Measurements from ENCODE around the gene ZDHHC16. TPM values are rescaled to one million over a fixed set of nuclear protein-coding genes. Genes with fewer than 3 reads are reported as not detected.
A peak's percentile ranks its signal among the peaks of the same experiment; 100 is the strongest.

Gene ZDHHC16
- total RNA-seq, 1 donor from 2014 or later: 25.5 TPM

DNA sequence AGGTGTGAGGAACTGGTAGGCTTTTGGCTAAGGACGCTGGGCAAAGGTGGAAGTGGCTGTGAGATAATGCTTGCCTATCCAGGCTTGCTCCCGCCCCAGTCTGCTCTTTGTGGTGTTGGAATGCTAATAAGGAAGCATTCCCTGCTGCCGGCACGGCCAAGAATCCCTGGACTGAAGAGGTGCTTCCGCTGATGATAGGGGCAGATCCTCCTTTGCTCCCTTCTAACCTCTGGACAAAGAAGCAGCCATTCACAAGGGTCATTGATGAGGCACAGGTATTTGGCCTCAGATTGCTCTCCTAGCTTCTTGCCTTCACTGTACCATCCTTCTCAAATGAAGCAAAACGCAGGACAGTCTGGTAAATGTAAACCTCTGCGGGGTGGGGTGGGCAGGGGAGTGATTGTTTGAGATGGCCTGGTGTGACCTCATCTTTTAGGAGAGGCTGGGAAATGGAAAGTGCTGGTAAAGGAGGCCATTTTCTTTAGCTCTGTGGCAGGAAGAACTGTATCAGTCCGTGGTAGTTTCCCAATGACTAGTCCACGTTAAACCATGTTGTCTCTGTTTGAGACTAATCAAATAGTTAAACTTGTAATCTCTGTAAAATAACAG, 18.3 kb upstream of the ZDHHC16 start:
- no peak for DNase-seq (ENCODE audit: low spot score)
- intact Hi-C loops (cut with DNase I): loop anchor here (2.0 kb wide), 1 partner anchor 19 kb away; the partner anchor contains the start of genes EXOSC1 and ZDHHC16

DNA sequence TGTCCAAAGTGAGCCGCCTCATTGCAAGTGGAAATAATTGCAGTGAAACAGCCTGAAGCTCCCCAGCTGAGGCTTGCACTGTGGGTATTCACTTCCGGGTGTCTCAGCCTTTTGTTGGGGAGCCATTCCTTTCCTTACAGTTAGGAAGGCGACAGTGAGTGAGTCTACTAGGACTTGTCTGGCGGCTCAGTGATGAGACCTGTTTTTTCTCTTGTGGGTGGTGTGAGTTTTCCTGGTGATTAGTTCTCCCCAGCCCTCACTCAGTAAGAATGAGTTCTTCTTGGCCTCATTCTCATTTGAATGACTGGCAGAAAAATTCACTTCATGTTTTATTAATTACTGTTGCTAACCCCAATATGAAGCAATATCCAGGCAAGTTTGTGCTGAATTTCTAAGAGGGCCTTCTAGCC, 17.4 kb upstream of the ZDHHC16 start:
- intact Hi-C loops (cut with DNase I): no loop called here
- DNase-seq (ENCODE audit: low spot score): no peak

DNA sequence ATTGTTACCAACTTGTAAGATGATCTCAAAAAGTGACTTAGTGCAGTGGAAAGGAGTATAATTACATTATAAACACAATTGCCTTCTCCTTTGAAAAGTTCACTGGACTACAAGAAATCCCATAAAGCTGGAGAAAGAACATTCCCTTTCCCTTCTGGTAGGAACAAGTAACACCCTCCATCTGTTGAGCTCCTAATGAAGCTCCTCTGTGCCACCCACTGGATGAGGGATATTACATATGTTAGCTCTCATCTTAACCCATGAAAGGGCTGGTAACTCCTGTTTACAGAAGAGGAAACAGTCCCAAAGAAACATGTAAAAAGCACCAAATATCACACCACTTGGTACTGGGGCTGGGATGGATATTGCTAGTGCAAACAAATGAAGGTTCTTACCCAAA, 11.9 kb upstream of the ZDHHC16 start:
- no peak for DNase-seq (ENCODE audit: low spot score)
- intact Hi-C loops (cut with DNase I): no loop called here

DNA sequence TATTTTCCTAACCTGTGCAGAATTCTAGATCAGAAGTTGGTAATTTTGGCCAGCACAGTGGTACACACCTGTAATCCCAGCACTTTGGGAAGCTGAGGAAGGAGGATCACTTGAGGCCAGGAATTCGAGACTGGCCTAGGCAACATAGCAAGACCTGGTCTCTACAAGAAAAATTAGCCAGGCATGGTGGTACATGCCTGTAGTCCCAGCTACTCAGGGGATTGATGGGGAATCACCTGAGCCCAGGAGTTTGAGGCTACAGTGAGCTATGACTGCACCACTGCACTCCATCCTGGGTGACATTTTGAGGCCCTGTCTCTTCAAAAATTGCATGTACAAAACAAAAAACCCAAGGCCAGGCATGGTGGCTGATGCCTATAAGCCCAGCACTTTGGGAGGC, 11.4 kb upstream of the ZDHHC16 start:
- no peak for DNase-seq (ENCODE audit: low spot score)
- intact Hi-C loops (cut with DNase I): no loop called here

DNA sequence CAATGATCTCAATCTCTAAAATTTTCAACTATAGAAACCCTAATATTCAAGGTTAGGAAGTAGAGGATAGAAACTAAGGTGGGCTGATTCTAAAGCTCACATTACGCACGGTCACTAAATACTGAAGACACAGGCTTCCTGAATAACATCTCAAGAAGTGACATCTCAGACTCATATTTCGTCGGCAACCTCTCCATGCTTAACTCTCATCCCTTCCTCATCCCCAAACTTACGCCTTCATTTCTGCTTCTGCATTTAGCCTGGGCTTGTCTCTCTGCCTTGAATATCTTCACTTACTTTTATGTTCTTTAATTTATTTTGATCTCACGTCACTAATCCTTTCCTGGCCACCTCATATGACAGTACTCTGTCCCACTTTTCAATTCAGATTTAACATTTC, 10.8 kb upstream of the ZDHHC16 start:
- intact Hi-C loops (cut with DNase I): no loop called here
- DNase-seq (ENCODE audit: low spot score): no peak

DNA sequence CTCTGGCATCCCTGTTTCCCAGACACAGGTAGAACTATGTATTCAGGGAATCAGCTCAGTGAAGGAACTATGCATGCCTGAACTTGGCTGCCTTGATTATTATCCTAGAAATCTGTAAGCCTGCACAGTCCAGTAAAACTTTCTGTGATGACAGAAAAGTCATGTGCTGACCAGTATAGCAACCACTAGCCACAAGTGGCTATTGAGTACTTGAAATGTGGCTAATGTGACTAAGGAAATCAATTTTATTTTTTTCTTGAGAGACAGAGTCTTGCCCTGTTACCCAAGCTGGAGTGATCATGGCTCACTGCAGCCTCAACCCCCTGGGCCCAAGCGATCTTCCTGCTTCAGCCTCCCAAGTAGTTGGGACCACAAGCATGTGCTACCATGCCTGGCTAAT, 3.7 kb upstream of the ZDHHC16 start:
- no peak for DNase-seq (ENCODE audit: low spot score)
- intact Hi-C loops (cut with DNase I): no loop called here

DNA sequence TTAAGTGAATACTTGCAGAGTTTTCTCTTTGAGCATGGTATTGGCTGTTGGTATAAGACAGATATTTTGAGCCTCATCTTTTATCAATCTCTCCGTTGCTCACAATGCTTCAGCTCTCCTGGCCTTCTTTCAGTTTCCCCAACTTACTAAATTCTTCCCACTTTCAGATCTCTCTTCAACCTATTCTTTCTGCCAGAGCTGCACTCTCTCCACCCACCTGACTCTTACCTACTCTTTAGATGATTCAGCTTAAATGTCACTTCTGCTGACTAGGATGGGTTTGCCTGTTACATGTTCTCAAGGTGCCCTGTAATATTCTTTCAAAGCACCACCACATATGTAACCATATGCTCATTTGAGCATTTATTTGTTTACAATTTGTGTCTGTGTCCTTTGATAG, 1.8 kb upstream of the ZDHHC16 start:
- intact Hi-C loops (cut with DNase I): no loop called here
- no peak for DNase-seq (ENCODE audit: low spot score)

DNA sequence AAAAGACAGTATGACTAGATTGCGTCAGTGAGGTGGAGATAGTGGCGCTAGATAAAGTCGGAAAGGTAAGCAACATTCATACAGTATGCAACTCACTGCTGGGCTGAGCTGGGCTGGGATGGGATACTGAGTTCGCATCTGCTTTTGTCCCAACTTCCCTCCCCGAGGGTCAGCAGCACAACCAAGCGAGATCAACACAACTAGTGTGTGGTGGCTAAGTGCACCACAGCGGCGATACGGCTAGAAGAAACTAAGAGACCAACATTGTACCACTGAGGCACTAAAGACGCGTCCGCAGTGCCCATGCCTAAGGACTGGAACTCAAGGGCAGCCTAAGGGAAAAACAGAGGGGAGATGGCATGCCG, 636 bp upstream of the ZDHHC16 start:
- no peak for DNase-seq (ENCODE audit: low spot score)
- intact Hi-C loops (cut with DNase I): loop anchor here (5.0 kb wide), 1 partner anchor 52 kb away; the partner anchor contains the start of genes MMS19 and UBTD1

DNA sequence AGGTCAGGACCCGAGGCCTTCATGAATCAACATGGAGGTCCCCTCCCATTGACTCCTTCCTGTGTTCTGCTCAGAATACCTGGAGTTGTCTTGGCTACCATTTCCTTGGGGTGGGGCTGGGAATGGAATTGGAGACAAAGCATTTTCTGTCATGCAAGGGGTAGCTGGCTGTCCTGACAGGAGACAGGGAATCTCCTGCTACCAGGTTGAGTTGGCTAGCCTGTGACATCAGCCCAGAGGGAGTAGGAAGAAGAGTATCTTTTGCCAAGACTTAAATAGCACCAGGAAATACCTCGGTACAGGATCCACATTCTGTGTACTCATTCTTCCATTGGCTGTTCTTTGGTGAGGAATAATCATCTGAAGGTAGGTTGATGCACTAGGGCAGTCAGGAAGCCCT, 4.9 kb downstream of the ZDHHC16 start:
- intact Hi-C loops (cut with DNase I): no loop called here
- no peak for DNase-seq (ENCODE audit: low spot score)

DNA sequence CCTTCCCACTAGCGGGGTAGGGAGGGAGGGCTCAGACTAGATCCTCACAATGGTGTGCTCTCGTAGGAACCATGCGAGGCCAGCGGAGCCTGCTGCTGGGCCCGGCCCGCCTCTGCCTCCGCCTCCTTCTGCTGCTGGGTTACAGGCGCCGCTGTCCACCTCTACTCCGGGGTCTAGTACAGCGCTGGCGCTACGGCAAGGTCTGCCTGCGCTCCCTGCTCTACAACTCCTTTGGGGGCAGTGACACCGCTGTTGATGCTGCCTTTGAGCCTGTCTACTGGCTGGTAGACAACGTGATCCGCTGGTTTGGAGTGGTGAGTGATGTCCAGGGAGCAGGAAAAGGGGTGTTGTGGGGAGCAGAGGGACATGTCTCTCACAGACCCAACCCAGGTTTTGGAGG, 5.6 kb downstream of the ZDHHC16 start:
- intact Hi-C loops (cut with DNase I): no loop called here
- no peak for DNase-seq (ENCODE audit: low spot score)

DNA sequence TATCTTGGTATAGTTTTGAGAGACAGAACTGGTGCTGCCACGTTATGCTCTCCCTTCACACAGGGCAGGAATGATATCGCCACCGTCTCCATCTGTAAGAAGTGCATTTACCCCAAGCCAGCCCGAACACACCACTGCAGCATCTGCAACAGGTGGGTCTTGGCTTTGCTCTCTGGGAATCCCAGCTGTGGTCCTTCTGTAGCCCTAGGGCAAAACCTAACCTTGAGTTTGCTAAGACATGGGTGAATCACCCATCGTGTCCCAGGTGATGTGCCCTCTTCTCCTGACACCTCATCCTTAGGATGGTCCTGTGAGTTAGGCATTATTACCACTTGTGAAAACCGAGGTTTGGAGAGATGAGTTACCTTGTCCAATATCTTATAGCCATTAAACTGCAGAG, 6.4 kb downstream of the ZDHHC16 start:
- intact Hi-C loops (cut with DNase I): no loop called here
- DNase-seq (ENCODE audit: low spot score): no peak

DNA sequence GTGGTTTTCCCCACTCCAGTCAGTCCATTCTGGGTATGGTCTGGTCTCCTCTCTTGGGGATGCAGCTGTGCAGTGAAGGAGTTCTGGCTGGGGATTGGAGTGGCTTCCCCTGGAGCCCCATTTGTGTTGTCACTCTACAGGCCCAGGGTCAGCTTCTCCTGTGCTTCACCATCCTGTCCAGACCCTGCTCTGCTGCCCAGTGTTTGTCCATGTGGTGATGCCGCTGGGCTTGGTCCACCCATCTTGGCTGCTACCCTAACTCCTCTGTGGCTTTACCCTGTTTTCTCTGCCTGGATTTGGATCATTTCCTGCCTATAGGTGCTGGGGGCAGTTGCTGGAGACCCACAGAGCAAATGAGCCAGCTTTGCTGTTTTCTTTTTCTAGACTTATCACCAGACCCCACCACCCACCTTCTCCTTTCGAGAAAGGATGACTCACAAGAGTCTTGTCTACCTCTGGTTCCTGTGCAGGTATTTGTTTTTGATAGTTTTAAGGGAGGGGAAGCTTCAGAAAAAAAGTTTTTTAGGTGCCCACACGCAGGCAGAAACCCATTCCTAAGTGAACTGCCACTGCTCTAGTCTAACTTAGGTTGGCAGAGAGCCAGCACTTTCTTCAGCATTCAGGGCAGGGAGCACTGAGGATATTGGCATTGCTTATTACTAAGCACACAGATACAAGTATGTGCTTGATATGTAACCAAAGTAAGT, 8.5 kb downstream of the ZDHHC16 start:
- intact Hi-C loops (cut with DNase I): no loop called here
- no peak for DNase-seq (ENCODE audit: low spot score)

DNA sequence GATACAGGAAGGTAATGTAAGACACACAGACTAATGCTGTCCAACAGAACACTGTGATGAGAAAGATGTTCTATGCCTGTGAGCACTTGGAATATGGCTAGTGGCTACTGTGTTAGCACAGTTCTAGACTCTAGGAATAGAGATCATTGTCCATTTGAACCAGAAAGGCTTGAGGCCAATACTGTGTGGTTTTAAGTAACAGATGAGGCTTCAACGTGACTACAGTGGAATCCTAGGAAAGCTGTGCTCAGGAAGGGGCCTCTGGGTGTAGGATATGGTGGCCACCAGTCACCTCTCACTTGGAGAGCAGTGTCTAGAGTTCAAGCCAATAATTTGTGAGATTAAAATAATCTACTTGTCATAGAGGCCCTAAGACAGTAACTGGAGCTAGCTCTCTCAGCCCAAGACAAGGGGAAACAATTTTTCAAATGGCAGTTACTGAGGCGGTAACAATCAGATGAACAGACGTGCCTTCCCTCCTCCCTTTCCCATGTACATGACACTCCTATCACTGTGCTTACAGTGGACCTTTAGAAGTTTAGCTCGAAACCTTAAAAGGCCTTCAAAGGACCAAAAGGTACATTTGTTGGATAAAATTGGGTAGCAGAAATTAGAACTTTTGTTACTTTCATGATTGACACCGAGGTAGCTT, 10.2 kb downstream of the ZDHHC16 start:
- intact Hi-C loops (cut with DNase I): no loop called here
- DNase-seq (ENCODE audit: low spot score): no peak

DNA sequence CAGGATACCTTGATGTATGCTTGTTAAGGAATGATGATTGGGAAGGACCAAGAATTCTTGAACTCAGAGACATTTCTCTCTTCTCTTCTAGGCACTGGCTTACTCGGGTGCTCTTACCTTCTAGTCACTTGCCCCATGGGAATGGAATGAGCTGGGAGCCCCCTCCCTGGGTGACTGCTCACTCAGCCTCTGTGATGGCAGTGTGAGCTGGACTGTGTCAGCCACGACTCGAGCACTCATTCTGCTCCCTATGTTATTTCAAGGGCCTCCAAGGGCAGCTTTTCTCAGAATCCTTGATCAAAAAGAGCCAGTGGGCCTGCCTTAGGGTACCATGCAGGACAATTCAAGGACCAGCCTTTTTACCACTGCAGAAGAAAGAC, 10.7 kb downstream of the ZDHHC16 start:
- peak; percentile 60 for DNase-seq (ENCODE audit: low spot score)

DNA sequence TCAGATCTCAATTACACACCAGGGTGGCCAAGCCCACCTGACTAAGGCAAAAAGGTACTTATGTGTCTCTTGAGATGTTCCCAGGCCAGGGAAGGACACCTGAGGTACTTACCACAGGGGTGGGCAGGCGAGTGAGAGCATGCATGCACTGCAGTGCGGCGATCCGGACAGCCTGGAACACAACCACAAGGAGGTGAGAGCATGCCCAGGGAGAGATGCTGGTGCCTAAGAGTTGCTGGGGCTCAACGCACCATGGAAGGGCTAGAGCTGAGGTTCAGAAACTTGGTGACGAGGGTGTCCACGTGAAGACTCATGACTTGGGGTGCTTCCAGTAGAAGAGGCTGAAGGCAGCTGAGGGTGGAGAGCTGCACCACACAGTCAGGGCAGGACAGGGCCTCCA, 13.1 kb downstream of the ZDHHC16 start:
- intact Hi-C loops (cut with DNase I): no loop called here

More for the DNA sequence above, 10.7 kb downstream of the ZDHHC16 start:
- intact Hi-C loops (cut with DNase I): no loop called here

DNA sequence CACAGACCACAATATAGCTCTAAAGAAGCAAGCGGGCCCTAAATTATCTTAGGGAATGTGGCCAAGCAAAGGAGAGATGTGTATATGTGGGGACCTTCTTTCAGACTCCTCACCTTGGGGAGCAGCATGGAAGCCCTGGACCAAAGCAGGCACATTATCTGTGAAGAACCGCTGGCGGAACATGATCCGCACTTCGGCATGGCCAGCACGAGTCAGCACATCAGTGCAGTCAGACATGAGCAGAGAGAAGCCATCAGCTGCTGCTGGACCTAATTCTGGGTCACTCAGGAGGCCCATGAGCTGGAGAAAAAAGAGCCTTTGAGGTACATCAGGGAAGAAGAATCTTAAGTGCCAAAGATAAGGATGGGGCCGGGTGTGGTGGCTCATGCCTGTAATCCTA, 14.0 kb downstream of the ZDHHC16 start:
- no peak for DNase-seq (ENCODE audit: low spot score)
- intact Hi-C loops (cut with DNase I): loop anchor here (5.0 kb wide), 1 partner anchor 152 kb away; no protein-coding TSS in a partner anchor

More for the DNA sequence above, 13.1 kb downstream of the ZDHHC16 start:
- no peak for DNase-seq (ENCODE audit: low spot score)

DNA sequence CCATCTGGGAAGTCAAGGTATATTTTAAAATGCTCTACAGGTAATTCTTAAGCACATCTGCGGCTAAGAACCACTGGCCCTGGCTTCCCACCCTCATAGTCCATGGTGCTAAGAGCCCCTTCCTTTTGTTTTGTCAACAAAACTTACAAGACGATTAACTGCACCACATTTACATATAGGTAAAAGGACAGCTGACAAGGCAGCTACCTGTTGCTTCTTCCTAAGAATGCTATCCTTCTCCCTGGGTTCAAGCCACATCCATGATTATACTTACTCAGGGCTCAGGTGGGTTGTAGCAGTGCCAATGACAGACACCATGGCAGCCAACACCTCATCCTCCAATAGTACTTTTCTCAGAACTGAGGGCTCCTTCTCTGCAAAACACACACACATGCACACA, 16.3 kb downstream of the ZDHHC16 start:
- intact Hi-C loops (cut with DNase I): loop anchor here (2.0 to 5.0 kb wide), 2 partner anchors 92 to 150 kb away; no protein-coding TSS in a partner anchor
- no peak for DNase-seq (ENCODE audit: low spot score)

DNA sequence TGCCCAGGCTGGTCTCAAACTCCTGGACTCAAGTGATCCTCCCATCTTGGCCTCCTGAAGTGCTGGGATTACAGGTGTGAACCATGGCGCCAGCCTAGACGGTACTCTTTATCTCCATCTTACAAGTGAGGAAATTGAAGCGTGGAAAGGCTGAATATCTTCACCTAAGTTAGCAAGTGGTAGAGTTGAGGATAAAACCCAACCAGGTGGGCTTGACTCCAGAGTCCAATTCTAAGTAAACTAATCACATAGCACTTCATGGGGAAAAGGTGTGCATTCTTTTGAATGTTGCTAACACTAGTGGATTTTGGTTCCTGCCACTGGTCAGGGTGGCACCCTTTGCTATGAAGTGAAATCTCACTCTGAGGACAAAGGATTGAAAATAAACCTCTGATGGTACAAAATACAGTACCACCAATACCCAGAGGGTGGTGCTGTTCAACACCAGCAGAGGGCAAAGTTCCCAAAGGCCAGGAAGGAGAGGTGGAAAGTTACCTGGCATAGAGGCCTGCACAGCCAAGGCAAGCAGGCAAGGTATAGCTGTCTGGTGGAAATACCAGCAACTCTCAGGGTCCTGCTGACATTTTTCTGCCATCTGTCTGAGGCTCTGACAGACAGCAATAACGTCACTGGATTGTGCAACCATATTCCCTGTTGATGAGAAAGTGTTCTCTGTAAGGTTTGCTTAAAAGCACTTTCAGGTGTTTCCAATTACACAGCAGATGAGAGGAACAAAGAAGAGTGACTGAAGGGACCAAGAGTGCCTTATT, 17.6 kb downstream of the ZDHHC16 start:
- DNase-seq (ENCODE audit: low spot score): no peak
- intact Hi-C loops (cut with DNase I): loop anchor here (2.0 to 5.0 kb wide), 2 partner anchors 91 to 149 kb away; no protein-coding TSS in a partner anchor

DNA sequence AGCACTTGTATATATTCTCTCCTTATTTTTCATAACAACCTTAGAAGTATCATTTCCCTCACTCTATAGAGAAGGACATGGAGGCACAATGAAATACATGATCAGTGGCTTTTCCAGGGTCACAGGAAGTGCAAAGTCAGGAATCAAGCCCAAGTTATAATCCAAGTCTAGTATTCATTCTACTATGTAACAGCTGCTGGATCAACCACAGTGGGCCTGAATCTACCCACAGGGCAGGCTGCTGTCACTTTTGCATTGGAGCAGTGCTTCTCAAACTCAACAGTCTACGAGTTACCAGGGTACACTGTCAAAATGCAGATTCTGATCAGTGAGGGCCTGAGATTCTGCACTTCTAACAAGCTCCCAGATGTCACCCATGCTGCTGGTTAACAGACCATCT, 18.3 kb downstream of the ZDHHC16 start:
- no peak for DNase-seq (ENCODE audit: low spot score)
- intact Hi-C loops (cut with DNase I): loop anchor here (5.0 kb wide), 1 partner anchor 148 kb away; no protein-coding TSS in a partner anchor

DNA sequence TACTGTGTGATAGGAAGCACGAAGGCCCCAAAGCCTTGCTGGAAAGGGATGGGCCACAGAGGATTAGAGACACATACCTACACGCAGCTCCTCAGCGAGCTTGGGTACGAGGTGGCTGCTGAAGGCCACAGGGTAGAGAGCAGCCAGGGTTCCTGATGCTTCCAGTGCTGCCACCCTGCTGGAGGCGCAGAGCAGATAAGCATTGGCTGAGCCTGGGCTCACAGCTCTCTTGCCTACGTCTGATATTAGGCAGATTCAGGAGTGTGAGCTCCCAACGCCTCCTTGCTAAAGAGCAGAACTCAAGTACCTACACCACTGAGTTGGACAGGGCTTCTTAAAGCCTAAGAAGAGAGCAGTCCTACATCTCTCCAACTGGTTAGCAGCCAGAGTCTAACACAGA, 20.0 kb downstream of the ZDHHC16 start:
- no peak for DNase-seq (ENCODE audit: low spot score)
- intact Hi-C loops (cut with DNase I): no loop called here
